H1 (cell line): ENCODE data around the gene GAB2. TPM values are rescaled to one million over a fixed set of nuclear protein-coding genes. Genes with fewer than 3 reads are reported as not detected.

Source experiments
- CTCF ChIA-PET: fragments of 300-600 bp; sonication (Branson Sonifier 250); formaldehyde crosslinking; loops from one replicate; lab custom pipeline; 2021; ENCODE audit not compliant: partially characterized antibody; lab: Charles Lee
- POLR2A ChIA-PET: fragments of 300-600 bp; sonication (Branson Sonifier 250); formaldehyde crosslinking; loops from one replicate; lab custom pipeline; 2021; ENCODE audit warnings: inconsistent platforms; ENCODE audit not compliant: partially characterized antibody; lab: Charles Lee
- DNase-seq, 2 experiments: peaks; one replicate each; pipeline versions ENCODE4 v3.0.0 to v3.0.0-alpha.2; 2010 to 2022; ENCODE audit warnings: low spot score in 2 of 2, low read depth in 1 of 2, mixed read lengths in 1 of 2
- FAIRE-seq: peaks from 2 replicates; lab custom pipeline; 2011; peaks lifted over from hg19 to GRCh38; lab: Jason Lieb, UNC
- H2AFZ ChIP-seq: 2 replicates; pipeline ENCODE4 v1.8.1; 2012; ENCODE audit warnings: low read length, inconsistent platforms
- H2AK5ac ChIP-seq: 2 replicates; pipeline ENCODE4 v1.6.1; 2013; ENCODE audit warnings: low read depth, low read length
- H2BK120ac ChIP-seq: replicated peaks from 2 replicates; pipeline ENCODE3; 2013; ENCODE audit warnings: low read depth, low read length, inconsistent platforms
- H2BK12ac ChIP-seq: 2 replicates; pipeline ENCODE4 v1.6.1; 2013; ENCODE audit warnings: low read depth, low read length
- H2BK15ac ChIP-seq: 2 replicates; pipeline ENCODE4 v1.6.1; 2013; ENCODE audit warnings: low read length
- H2BK20ac ChIP-seq: 2 replicates; pipeline ENCODE4 v1.6.1; 2013; ENCODE audit warnings: low read length
- H2BK5ac ChIP-seq: 2 replicates; pipeline ENCODE4 v1.6.1; 2013; ENCODE audit warnings: low read depth, low read length
- H3K14ac ChIP-seq: 2 replicates; pipeline ENCODE4 v1.6.1; 2013; ENCODE audit warnings: inconsistent platforms; ENCODE audit not compliant: insufficient read length
- H3K18ac ChIP-seq: 2 replicates; pipeline ENCODE4 v1.6.1; 2013; ENCODE audit warnings: low read length; ENCODE audit errors: extremely low read depth
- H3K23ac ChIP-seq: 2 replicates; pipeline ENCODE4 v1.6.1; 2013; ENCODE audit warnings: inconsistent platforms; ENCODE audit not compliant: insufficient read length
- H3K23me2 ChIP-seq: 2 replicates; pipeline ENCODE4 v1.6.1; 2013; ENCODE audit warnings: low read depth, low read length
- H3K27ac ChIP-seq: 2 replicates; pipeline ENCODE4 v1.6.1; 2011; ENCODE audit warnings: low read depth, low read length, inconsistent platforms
- H3K27me3 ChIP-seq, 4 experiments: replicated peaks in 1 of 4; 1 replicate in 1 of 4; 2 replicates in 3 of 4; pipeline versions ENCODE4 v1.6.1 to v1.8.1; 2011 to 2013; ENCODE audit warnings: low read length in 3 of 4, mild to moderate bottlenecking in 3 of 4, inconsistent platforms in 2 of 4, mixed read lengths in 2 of 4, moderate library complexity in 1 of 4; ENCODE audit not compliant: control insufficient read depth in 3 of 4, insufficient read depth in 3 of 4; ENCODE audit errors: extremely low read depth in 1 of 4
- H3K36me3 ChIP-seq, 4 experiments: 2 replicates each; pipeline versions ENCODE4 v1.6.1 to v1.8.1; 2011 to 2013; ENCODE audit warnings: mild to moderate bottlenecking in 4 of 4, low read length in 3 of 4, moderate library complexity in 2 of 4, control low read depth in 1 of 4, inconsistent platforms in 1 of 4; ENCODE audit not compliant: insufficient read depth in 4 of 4, control insufficient read depth in 2 of 4
- H3K4ac ChIP-seq: replicated peaks from 2 replicates; pipeline ENCODE3; 2013; ENCODE audit warnings: low read length, low read depth, mixed read lengths, inconsistent platforms; ENCODE audit not compliant: insufficient read length
- H3K4me1 ChIP-seq, 4 experiments: replicated peaks in 1 of 4; 1 replicate in 1 of 4; 2 replicates in 3 of 4; pipeline versions ENCODE4 v1.6.1 to v1.8.1; 2011 to 2013; ENCODE audit warnings: low read length in 3 of 4, inconsistent platforms in 2 of 4, mixed read lengths in 1 of 4; ENCODE audit not compliant: insufficient read depth in 4 of 4, control insufficient read depth in 3 of 4
- H3K4me2 ChIP-seq, 2 experiments: 2 replicates each; pipeline versions ENCODE4 v1.6.1 to v1.8.1; 2011 to 2013; ENCODE audit warnings: low read depth in 2 of 2, low read length in 2 of 2, control low read depth in 1 of 2, inconsistent platforms in 1 of 2, mild to moderate bottlenecking in 1 of 2; ENCODE audit not compliant: insufficient read depth in 1 of 2
- H3K4me3 ChIP-seq, 4 experiments: fragments of 200-600, 300-600 bp in 1 of 4; sonication (generic), shearing (Covaris generic), sonication (Bioruptor Twin) in 1 of 4; 2 replicates each; pipeline versions ENCODE4 v1.5.1 to v1.8.1; 2011 to 2016; ENCODE audit warnings: low read length in 4 of 4, low read depth in 3 of 4, control low read depth in 2 of 4, inconsistent platforms in 2 of 4, mild to moderate bottlenecking in 2 of 4, mixed read lengths in 1 of 4, moderate library complexity in 1 of 4; ENCODE audit not compliant: insufficient read depth in 2 of 4; ENCODE audit errors: extremely low read depth in 1 of 4
- H3K56ac ChIP-seq: replicated peaks from 2 replicates; pipeline ENCODE3; 2013; ENCODE audit warnings: low read depth, mild to moderate bottlenecking, mixed read lengths, low read length, inconsistent platforms; ENCODE audit not compliant: insufficient read length
- H3K79me1 ChIP-seq: 2 replicates; pipeline ENCODE4 v1.6.1; 2013; ENCODE audit warnings: low read depth, low read length, control low read depth
- H3K79me2 ChIP-seq, 2 experiments: 2 replicates each; pipeline versions ENCODE4 v1.6.1 to v1.8.1; 2012 to 2013; ENCODE audit warnings: low read length in 2 of 2, mild to moderate bottlenecking in 2 of 2, inconsistent platforms in 1 of 2; ENCODE audit not compliant: insufficient read depth in 2 of 2, control insufficient read depth in 1 of 2
- H3K9ac ChIP-seq, 4 experiments: replicated peaks in 1 of 4; 1 replicate in 1 of 4; 2 replicates in 3 of 4; pipeline versions ENCODE4 v1.6.1 to v1.8.1; 2011 to 2013; ENCODE audit warnings: low read depth in 3 of 4, low read length in 3 of 4, control low read depth in 2 of 4, mild to moderate bottlenecking in 2 of 4, moderate library complexity in 2 of 4, inconsistent platforms in 1 of 4; ENCODE audit errors: extremely low read depth in 1 of 4
- H3K9me3 ChIP-seq, 2 experiments: 2 replicates each; pipeline versions ENCODE4 v1.6.1 to v1.8.1; 2012 to 2013; ENCODE audit warnings: mild to moderate bottlenecking in 2 of 2, moderate library complexity in 2 of 2, control low read depth in 1 of 2, inconsistent platforms in 1 of 2, low read depth in 1 of 2, low read length in 1 of 2, mixed read lengths in 1 of 2; ENCODE audit not compliant: insufficient read depth in 2 of 2
- H4K20me1 ChIP-seq, 2 experiments: replicated peaks in 1 of 2; 2 replicates each; pipeline versions ENCODE3 to v1.8.1; 2011 to 2013; ENCODE audit warnings: inconsistent platforms in 2 of 2, low read length in 2 of 2, mild to moderate bottlenecking in 1 of 2; ENCODE audit not compliant: insufficient read depth in 2 of 2, control insufficient read depth in 1 of 2
- H4K5ac ChIP-seq: 2 replicates; pipeline ENCODE4 v1.6.1; 2013; ENCODE audit warnings: low read length, low read depth, mixed read lengths, inconsistent platforms; ENCODE audit not compliant: insufficient read length
- H4K8ac ChIP-seq: 2 replicates; pipeline ENCODE4 v1.8.0; 2013; ENCODE audit warnings: mild to moderate bottlenecking, moderate library complexity, low read length, inconsistent platforms; ENCODE audit not compliant: insufficient read depth; ENCODE audit errors: extremely low read depth
- H4K91ac ChIP-seq: replicated peaks from 2 replicates; pipeline ENCODE3; 2013; ENCODE audit warnings: low read length, mixed read lengths, inconsistent platforms; ENCODE audit not compliant: insufficient read length
- KDM1A ChIP-seq: fragments of 200-600, 300-600 bp; sonication (generic); IDR thresholded peaks from 2 replicates; pipeline ENCODE4 v1.7.1; 2016; ENCODE audit warnings: mild to moderate bottlenecking, low read length, borderline replicate concordance
- NANOG ChIP-seq: IDR thresholded peaks from 2 replicates; pipeline ENCODE4 v1.6.1; 2011; ENCODE audit warnings: low read length, low read depth, mild to moderate bottlenecking, inconsistent platforms; ENCODE audit not compliant: insufficient read depth, poor library complexity, severe bottlenecking
- PHF8 ChIP-seq: fragments of 200-600 bp; sonication (generic); conservative IDR thresholded peaks from 2 replicates; pipeline ENCODE4 v1.7.1; 2012; ENCODE audit warnings: low read depth, mild to moderate bottlenecking, inconsistent platforms, low read length, moderate library complexity
- WGBS, 2 experiments: shearing (Covaris generic) in 1 of 2; methylation state at CpG; one replicate each; pipeline versions ENCODE4 v1.1.6 to v1.1.7; 2013 to 2015; ENCODE audit warnings: low lambda C conversion rate in 2 of 2, mixed read lengths in 2 of 2, inconsistent platforms in 1 of 2, low coverage in 1 of 2, missing lambda C conversion rate in 1 of 2; ENCODE audit not compliant: insufficient replicate concordance in 2 of 2, insufficient coverage in 1 of 2, insufficient read length in 1 of 2; ENCODE audit errors: extremely low coverage in 1 of 2, missing lambda C conversion rate in 1 of 2; 5-methylcytosine and 5-hydroxymethylcytosine counted together
- polyA plus RNA-seq, 7 experiments: library from polyadenylated mRNA; depleted of rRNA in 3 of 7; stranded (reverse) in 5 of 7; unstranded in 2 of 7; fragments of >200 nt in 5 of 7; fragments of 200-250 nt in 2 of 7; gene quantifications; 1 replicate in 5 of 7; 2 replicates in 1 of 7; 4 replicates in 1 of 7; pipeline versions ENCODE4 v1.2.1 to v1.2.3, GENCODE V29; 2011 to 2013; ENCODE audit warnings: missing spikeins in 2 of 7, mixed read lengths in 2 of 7
- total RNA-seq: library from RNA; stranded (reverse); fragmentation: NEBNext Ultra II Directional; extraction: Animal tissue kit (Norgen Biotek cat#: 25700); gene quantifications from 2 replicates; pipeline ENCODE4 v1.2.1, GENCODE V29; 2021

Gene GAB2
- total and polyA plus RNA-seq, 2 of the 8 experiments (the other 6 are each of a cell fraction or from before 2014, with no cell fraction given), result 6.3 to 14.0 TPM

DNA sequence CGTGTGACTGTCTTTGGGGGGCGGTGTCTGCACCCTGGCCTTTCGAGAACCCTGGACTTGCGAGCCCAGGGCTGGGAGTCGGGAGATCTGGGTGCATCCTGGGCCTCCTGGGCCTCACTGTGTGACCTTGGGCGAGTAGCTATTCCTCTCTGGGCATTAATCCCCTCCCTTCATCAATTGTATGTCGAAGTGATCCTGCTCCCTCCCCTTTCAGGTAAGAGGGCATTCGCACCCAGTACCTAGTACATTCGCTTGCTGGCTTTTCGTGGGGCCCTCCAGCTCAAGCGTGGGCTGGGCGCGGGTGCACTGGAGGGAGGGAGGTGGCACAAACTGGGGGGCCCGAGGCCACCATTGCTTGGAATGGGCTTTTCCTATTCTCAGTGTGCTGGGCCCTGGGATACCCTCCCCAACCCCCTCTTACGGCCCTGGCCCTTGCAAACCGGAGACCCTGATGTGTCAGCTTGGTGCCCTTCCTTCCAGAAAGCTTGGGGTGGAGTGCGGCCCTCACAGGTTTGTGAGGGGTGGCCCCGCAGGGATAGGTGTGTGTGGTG is 228.4 kb downstream of the GAB2 start:
- 36% methylated on average over 17 of the region's 18 CpGs; no CpG with 5 or more reads in 1 of the 2 experiments for WGBS, 2 experiments
- POLR2A ChIA-PET, result interaction anchor here (0.6 to 3.7 kb wide), 5 partner anchors 10 to 385 kb away, joined by 3 to 16 read pairs (median 3); partner anchors contain the start of gene NARS2
- no peak for FAIRE-seq

More for the DNA sequence above, 228.4 kb downstream of the GAB2 start:
- H3K4ac ChIP-seq, result no peak overlapping the region
- H2AK5ac ChIP-seq, result no peak overlapping the region
- H3K4me3 ChIP-seq, result peak overlapping the region; percentile 54 to 84 (median 79)
- CTCF ChIA-PET, result interaction anchor here (0.6 to 1.3 kb wide), 3 partner anchors 16 to 226 kb away, joined by 3 to 4 read pairs (median 3); no protein-coding TSS in a partner anchor
- H3K9me3 ChIP-seq, result no peaks in the 10 kb centered on the region
- no peak overlapping the region for H2BK12ac ChIP-seq
- H3K79me2 ChIP-seq, result no peaks in the 10 kb centered on the region
- H3K23me2 ChIP-seq, result peaks cover 10% of the 10 kb centered on the region
- no peak overlapping the region for H2BK120ac ChIP-seq
- TF ChIP-seq KDM1A, result peak; percentile 91
- no peak for TF ChIP-seq NANOG
- TF ChIP-seq PHF8, result 0 out of 2 replicates have a peak, but pooled peaks have one; percentile 8
- H3K14ac ChIP-seq, result no peak overlapping the region
- H3K4me2 ChIP-seq, result peak overlapping the region; percentile 73 to 86
- H4K91ac ChIP-seq, result no peak overlapping the region
- no peaks in the 10 kb centered on the region for H3K36me3 ChIP-seq
- peaks cover 0 to 3% of the 10 kb centered on the region in 2 experiments for H4K20me1 ChIP-seq
- no peak for DNase-seq
- no peak overlapping the region for H2BK15ac ChIP-seq
- 0 out of 7 replicates have a peak overlapping the region, but pooled peaks of 1 of the 4 experiments have one; percentile 39 for H3K9ac ChIP-seq
- no peak overlapping the region for H3K27ac ChIP-seq
- no peak overlapping the region for H2BK20ac ChIP-seq
- peaks cover 0 to 4% (median 2%) of the 10 kb centered on the region in 4 experiments; a peak in 1 of 7 replicates for H3K27me3 ChIP-seq
- peaks cover 2% of the 10 kb centered on the region; the same call in 1 of the 2 replicates for H3K79me1 ChIP-seq
- no peak overlapping the region for H3K23ac ChIP-seq
- H4K5ac ChIP-seq, result no peak overlapping the region
- H2AFZ ChIP-seq, result no peak overlapping the region; the same call in 1 of the 2 replicates
- no peak overlapping the region for H2BK5ac ChIP-seq
- no peak overlapping the region for H3K56ac ChIP-seq
- peaks cover 0 to 11% (median 2%) of the 10 kb centered on the region in 4 experiments; a peak in 6 of 7 replicates for H3K4me1 ChIP-seq
- peak overlapping the region; percentile 71; the same call in 1 of the 2 replicates for H4K8ac ChIP-seq
- H3K18ac ChIP-seq, result no peak overlapping the region
